Neural cell (in vitro differentiated cells): ENCODE measurements around the gene GAREM1. TPM values are rescaled to one million over a fixed set of nuclear protein-coding genes. Genes with fewer than 3 reads are reported as not detected.
A peak's percentile ranks its signal among the peaks of the same experiment; 100 is the strongest.

Experiments used
- H2AFZ ChIP-seq: fragments of 200-600, 300-800 bp; sonication (generic), shearing (Covaris generic); 2 replicates; pipeline ENCODE4 v1.6.0; 2014; ENCODE audit warnings: low read depth, mild to moderate bottlenecking, antibody characterized with exemption, low read length, moderate library complexity
- H3F3A ChIP-seq: fragments of 200-600 bp; shearing (Covaris generic); 2 replicates; pipeline ENCODE4 v1.6.1; 2016; ENCODE audit warnings: mild to moderate bottlenecking, moderate library complexity, mixed read lengths, antibody characterized with exemption, low read length; ENCODE audit not compliant: insufficient read depth, poor library complexity, severe bottlenecking
- H3K27ac ChIP-seq: fragments of 200-600, 300-800 bp; sonication (generic), shearing (Covaris generic); 2 replicates; pipeline ENCODE4 v1.5.1; 2014; ENCODE audit warnings: mild to moderate bottlenecking, low read length, moderate library complexity
- H3K27me3 ChIP-seq: fragments of 300-800, 200-600 bp; sonication (generic), shearing (Covaris generic); 2 replicates; pipeline ENCODE4 v1.6.0; 2014; ENCODE audit warnings: mild to moderate bottlenecking, low read depth, low read length, moderate library complexity; ENCODE audit not compliant: insufficient read depth
- H3K36me3 ChIP-seq: fragments of 300-800, 200-600 bp; sonication (generic), shearing (Covaris generic); 2 replicates; pipeline ENCODE4 v1.5.1; 2014; ENCODE audit warnings: mild to moderate bottlenecking, antibody characterized with exemption, low read length, moderate library complexity; ENCODE audit not compliant: insufficient read depth
- H3K4me2 ChIP-seq: fragments of 300-800, 200-600 bp; sonication (generic), shearing (Covaris generic); 2 replicates; pipeline ENCODE4 v1.6.0; 2014; ENCODE audit warnings: mild to moderate bottlenecking, low read length
- H3K4me3 ChIP-seq: fragments of 300-800, 200-600 bp; sonication (generic), shearing (Covaris generic); 2 replicates; pipeline ENCODE4 v1.5.1; 2014; ENCODE audit warnings: mild to moderate bottlenecking, low read length, moderate library complexity
- H3K79me2 ChIP-seq: fragments of 200-600 bp; shearing (Covaris generic); replicated peaks from 2 replicates; pipeline ENCODE4 v1.6.0; 2014; ENCODE audit warnings: mild to moderate bottlenecking, low read length, moderate library complexity; ENCODE audit not compliant: insufficient read depth
- H3K9ac ChIP-seq: fragments of 300-800, 200-600 bp; sonication (generic), shearing (Covaris generic); 2 replicates; pipeline ENCODE4 v1.6.1; 2016; ENCODE audit warnings: mild to moderate bottlenecking, low read length, mixed read lengths
- H3K9me2 ChIP-seq: fragments of 200-600 bp; shearing (Covaris generic); 2 replicates; pipeline ENCODE4 v1.6.1; 2016; ENCODE audit warnings: mild to moderate bottlenecking, low read length, mixed read lengths; ENCODE audit not compliant: insufficient read depth
- H3K9me3 ChIP-seq: fragments of 200-600, 300-800 bp; sonication (generic), shearing (Covaris generic); 2 replicates; pipeline ENCODE4 v1.6.1; 2016; ENCODE audit warnings: mild to moderate bottlenecking, mixed run types, low read length, moderate library complexity, mixed read lengths
- H4K20me1 ChIP-seq: fragments of 200-600 bp; shearing (Covaris generic); 2 replicates; pipeline ENCODE4 v1.6.1; 2016; ENCODE audit warnings: mild to moderate bottlenecking, mixed run types; ENCODE audit not compliant: insufficient read depth
- CTCF ChIP-seq: fragments of 450-650 bp; IDR thresholded peaks from 2 replicates; pipeline ENCODE4 v1.5.1; 2014; ENCODE audit warnings: antibody characterized with exemption, mild to moderate bottlenecking, moderate library complexity; ENCODE audit not compliant: poor library complexity, severe bottlenecking
- EP300 ChIP-seq: fragments of 450-650 bp; conservative IDR thresholded peaks from 2 replicates; pipeline ENCODE4 v1.6.1; 2014; ENCODE audit warnings: antibody characterized with exemption, mild to moderate bottlenecking, moderate library complexity; ENCODE audit not compliant: poor library complexity, severe bottlenecking
- EZH2 ChIP-seq: fragments of 200-600, 300-800 bp; shearing (Covaris generic), sonication (generic); IDR thresholded peaks from 2 replicates; pipeline ENCODE4 v1.6.1; 2014; ENCODE audit warnings: antibody characterized with exemption, low read length, borderline replicate concordance, mild to moderate bottlenecking; ENCODE audit not compliant: insufficient read depth, poor library complexity, severe bottlenecking
- MXI1 ChIP-seq: fragments of 450-650 bp; conservative IDR thresholded peaks from 2 replicates; pipeline ENCODE4 v1.6.1; 2014; ENCODE audit warnings: antibody characterized with exemption, mild to moderate bottlenecking; ENCODE audit not compliant: poor library complexity, severe bottlenecking
- POLR2AphosphoS5 ChIP-seq: IDR thresholded peaks from 2 replicates; pipeline ENCODE4 v1.6.1; 2012
- RAD21 ChIP-seq: fragments of 450-650 bp; conservative IDR thresholded peaks from 2 replicates; pipeline ENCODE4 v1.6.1; 2014; ENCODE audit warnings: antibody characterized with exemption, mild to moderate bottlenecking, moderate library complexity
- REST ChIP-seq: IDR thresholded peaks from 2 replicates; pipeline ENCODE4 v1.6.1; 2012; ENCODE audit warnings: borderline replicate concordance
- SMC3 ChIP-seq: fragments of 450-650 bp; conservative IDR thresholded peaks from 2 replicates; pipeline ENCODE4 v1.6.1; 2014; ENCODE audit warnings: antibody characterized with exemption, mild to moderate bottlenecking, moderate library complexity; ENCODE audit not compliant: poor library complexity
- TAF1 ChIP-seq: IDR thresholded peaks from 2 replicates; pipeline ENCODE4 v1.6.1; 2012; ENCODE audit warnings: low read depth
- polyA plus RNA-seq: library from polyadenylated mRNA; depleted of rRNA; stranded (reverse); fragments of >200 nt; gene quantifications from 2 replicates; pipeline ENCODE4 v1.2.3, GENCODE V29; 2014

Gene GAREM1
- polyA plus RNA-seq, 1 donor from 2014 or later, result 1.3 TPM

- no peaks in the 10 kb centered on the region for H3K9me3 ChIP-seq
- H3K4me3 ChIP-seq, result no peak overlapping the region
- no peaks in the 10 kb centered on the region for H3K9me2 ChIP-seq
- no peak overlapping the region for H3K27ac ChIP-seq
- H4K20me1 ChIP-seq, result no peaks in the 10 kb centered on the region
- no peaks in the 10 kb centered on the region for H3F3A ChIP-seq
- H2AFZ ChIP-seq, result no peak overlapping the region
- TF ChIP-seq MXI1, result no peak
- no peak for TF ChIP-seq EZH2
- TF ChIP-seq RAD21, result no peak
- TF ChIP-seq POLR2AphosphoS5, result no peak
- no peak for TF ChIP-seq REST
- no peak for TF ChIP-seq CTCF
- peak; percentile 21 for TF ChIP-seq EP300
- H3K9ac ChIP-seq, result no peak overlapping the region
- no peak overlapping the region for H3K4me2 ChIP-seq
- no peaks in the 10 kb centered on the region for H3K36me3 ChIP-seq
- H3K79me2 ChIP-seq, result no peaks in the 10 kb centered on the region
- H3K27me3 ChIP-seq, result no peaks in the 10 kb centered on the region
Measured at GRCh38 chr18:32386471-32386870, 84.2 kb downstream of the GAREM1 start.

GRCh38 chr18:32383050-32383819 lies 87.4 kb downstream of the GAREM1 start:
- no peaks in the 10 kb centered on the region for H4K20me1 ChIP-seq
- H3K27me3 ChIP-seq, result no peaks in the 10 kb centered on the region
- H3K27ac ChIP-seq, result no peak overlapping the region
- no peak overlapping the region for H3K4me2 ChIP-seq
- TF ChIP-seq MXI1 (no peak), TAF1 (no peak), EP300 (no peak), POLR2AphosphoS5 (no peak), RAD21 (no peak), REST (no peak), SMC3 (no peak), EZH2 (no peak), CTCF (no peak)
- H3K36me3 ChIP-seq, result no peaks in the 10 kb centered on the region
- no peak overlapping the region for H3K9ac ChIP-seq
- no peak overlapping the region for H2AFZ ChIP-seq
- no peaks in the 10 kb centered on the region for H3K9me2 ChIP-seq
- H3K4me3 ChIP-seq, result no peak overlapping the region
- no peaks in the 10 kb centered on the region for H3K79me2 ChIP-seq
- no peaks in the 10 kb centered on the region for H3F3A ChIP-seq
- H3K9me3 ChIP-seq, result no peaks in the 10 kb centered on the region
